Ascending aorta (tissue), 2 donors: ENCODE results near the gene IER3. TPM values are rescaled to one million over a fixed set of nuclear protein-coding genes. Genes with fewer than 3 reads are reported as not detected.

Experiments used
- DNase-seq, 2 donors: peaks; one replicate each; pipeline ENCODE4 v3.0.0-alpha.2; 2019; ENCODE audit warnings: low spot score in 2 of 2
- H3K27ac ChIP-seq, 2 donors: fragments of 200-600 bp; sonication (generic); one replicate each; pipeline ENCODE4 v1.5.1; 2016 to 2017; ENCODE audit warnings: mild to moderate bottlenecking in 1 of 2
- H3K27me3 ChIP-seq: fragments of 200-600 bp; sonication (generic); one replicate; pipeline ENCODE4 v1.5.1; 2017
- H3K36me3 ChIP-seq, 2 donors: fragments of 200-600 bp; sonication (generic); one replicate each; pipeline ENCODE4 v1.5.1; 2016
- H3K4me1 ChIP-seq, 2 donors: fragments of 200-600 bp; sonication (generic); one replicate each; pipeline ENCODE4 v1.5.1; 2016 to 2017; ENCODE audit warnings: mild to moderate bottlenecking in 1 of 2
- H3K4me3 ChIP-seq, 2 donors: fragments of 200-600 bp; sonication (generic); one replicate each; pipeline ENCODE4 v1.5.1; 2016 to 2017; ENCODE audit warnings: mild to moderate bottlenecking in 1 of 2
- H3K9me3 ChIP-seq, 2 donors: fragments of 200-600 bp; sonication (generic); one replicate each; pipeline ENCODE4 v1.5.1; 2016
- intact Hi-C: fragments of 100-400 bp; cut with DNase I; formaldehyde crosslinking; loops from one replicate; pipeline ENCODE4 v1.15.1; 2023
- total RNA-seq: library from RNA; depleted of rRNA; stranded (reverse); fragments of >200 nt; gene quantifications from one replicate; pipeline ENCODE4 v1.1.0, GENCODE V29; 2016
- TF ChIP-seq, protein P1 (sequence below), 3 experiments: fragments of 200-600 bp in 2 of 3; fragments of 450-650 bp in 1 of 3; sonication (generic) in 2 of 3; IDR thresholded peaks; one replicate each; pipeline ENCODE4 v1.5.1; 2016 to 2019; ENCODE audit warnings: antibody characterized with exemption in 3 of 3, mild to moderate bottlenecking in 1 of 3, moderate library complexity in 1 of 3

IER3 gene
- total RNA-seq, 1 donor from 2014 or later = 51.9 TPM

DNA sequence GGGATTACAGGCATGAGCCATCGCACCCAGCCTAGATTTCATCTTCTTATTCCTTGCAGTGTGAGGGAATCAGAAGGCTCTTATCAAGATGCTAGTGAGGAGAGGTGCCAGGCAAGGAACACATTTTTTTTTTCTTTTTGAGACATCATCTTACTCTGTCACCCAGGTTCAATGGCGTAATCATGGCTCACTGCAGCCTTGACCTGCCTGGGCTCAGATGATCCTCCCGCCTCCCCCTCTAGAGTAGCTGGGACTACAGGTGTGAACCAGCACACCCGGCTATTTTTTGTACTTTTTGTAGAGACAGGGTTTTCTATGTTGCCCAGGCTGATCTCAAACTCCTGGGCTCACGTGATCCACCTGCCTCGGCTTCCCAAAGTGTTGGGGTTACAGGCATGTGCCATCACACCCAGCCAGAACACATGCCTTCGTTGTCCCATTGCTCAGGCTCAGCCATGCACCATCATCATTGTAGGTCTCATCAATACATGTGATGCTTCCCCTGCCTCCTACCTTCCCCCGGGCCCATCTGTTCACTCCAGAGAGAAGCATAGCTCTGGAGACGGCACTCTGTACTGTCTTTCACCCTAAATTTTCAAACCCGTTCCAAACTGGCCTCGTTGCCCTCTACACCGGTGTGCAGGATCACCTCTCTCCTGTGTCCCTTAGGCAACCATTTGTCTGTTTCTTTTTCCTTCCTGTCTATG, 12.0 kb downstream of the IER3 start:
- Histone ChIP-seq H3K4me3 (no peak overlapping the region), H3K27ac (no peak overlapping the region), H3K4me1 (peaks cover 0 to 11% of the 10 kb centered on the region in 2 donors), H3K9me3 (no peaks in the 10 kb centered on the region), H3K36me3 (peaks cover 82 to 99% of the 10 kb centered on the region in 2 donors), H3K27me3 (no peaks in the 10 kb centered on the region)
- DNase-seq = no peak
- TF ChIP-seq, protein P1, sequence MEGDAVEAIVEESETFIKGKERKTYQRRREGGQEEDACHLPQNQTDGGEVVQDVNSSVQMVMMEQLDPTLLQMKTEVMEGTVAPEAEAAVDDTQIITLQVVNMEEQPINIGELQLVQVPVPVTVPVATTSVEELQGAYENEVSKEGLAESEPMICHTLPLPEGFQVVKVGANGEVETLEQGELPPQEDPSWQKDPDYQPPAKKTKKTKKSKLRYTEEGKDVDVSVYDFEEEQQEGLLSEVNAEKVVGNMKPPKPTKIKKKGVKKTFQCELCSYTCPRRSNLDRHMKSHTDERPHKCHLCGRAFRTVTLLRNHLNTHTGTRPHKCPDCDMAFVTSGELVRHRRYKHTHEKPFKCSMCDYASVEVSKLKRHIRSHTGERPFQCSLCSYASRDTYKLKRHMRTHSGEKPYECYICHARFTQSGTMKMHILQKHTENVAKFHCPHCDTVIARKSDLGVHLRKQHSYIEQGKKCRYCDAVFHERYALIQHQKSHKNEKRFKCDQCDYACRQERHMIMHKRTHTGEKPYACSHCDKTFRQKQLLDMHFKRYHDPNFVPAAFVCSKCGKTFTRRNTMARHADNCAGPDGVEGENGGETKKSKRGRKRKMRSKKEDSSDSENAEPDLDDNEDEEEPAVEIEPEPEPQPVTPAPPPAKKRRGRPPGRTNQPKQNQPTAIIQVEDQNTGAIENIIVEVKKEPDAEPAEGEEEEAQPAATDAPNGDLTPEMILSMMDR (IDR thresholded peaks at IDR 0.05) = no peak
- intact Hi-C loops = no loop called here

DNA sequence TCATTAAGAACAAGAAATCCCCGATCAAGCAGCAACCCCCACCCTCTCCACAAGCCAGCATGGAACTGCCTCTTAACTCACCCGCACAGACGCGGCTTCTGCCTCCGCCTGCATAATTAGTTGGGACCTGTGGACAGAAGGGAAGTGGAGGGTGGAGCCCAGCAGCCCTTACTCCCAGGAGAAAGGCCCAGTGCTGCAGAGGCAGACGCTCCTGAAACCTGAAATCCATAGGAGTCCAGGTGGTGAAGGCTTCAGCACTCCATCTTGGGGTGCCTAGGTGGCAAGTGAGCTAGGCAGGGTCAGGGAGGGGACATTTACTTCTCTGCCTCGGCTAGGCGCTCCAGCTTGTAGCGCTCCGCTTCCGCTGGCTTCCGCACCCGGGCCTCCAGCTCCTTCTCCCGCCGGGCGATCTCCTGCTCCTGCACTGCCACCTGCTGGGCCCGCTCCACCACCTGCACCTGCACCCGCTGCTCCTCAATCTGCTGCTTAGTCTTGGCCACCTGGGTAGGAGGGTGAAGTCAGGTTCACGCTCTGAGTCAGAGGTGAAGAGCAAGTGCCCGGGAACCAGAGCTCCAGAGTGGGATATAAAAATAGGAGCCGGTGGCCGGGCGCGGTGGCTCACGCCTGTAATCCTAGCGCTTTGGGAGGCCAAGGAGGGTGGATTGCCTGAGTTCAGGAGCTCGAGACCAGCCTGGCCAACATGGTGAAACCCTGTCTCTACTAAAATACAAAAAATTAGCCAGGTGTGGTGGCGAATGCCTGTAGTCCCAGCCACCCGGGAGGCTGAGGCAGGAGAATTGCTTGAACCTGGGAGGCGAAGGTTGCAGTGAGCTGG, 13.5 kb downstream of the IER3 start:
- Histone ChIP-seq H3K9me3 (no peaks in the 10 kb centered on the region), H3K27me3 (no peaks in the 10 kb centered on the region), H3K27ac (peak overlapping the region; percentile 52 to 61), H3K4me1 (peaks cover 0 to 8% of the 10 kb centered on the region in 2 donors), H3K4me3 (no peak overlapping the region), H3K36me3 (peaks cover 76 to 97% of the 10 kb centered on the region in 2 donors)
- DNase-seq = peak in 1 of 2 donors; percentile 74
- intact Hi-C loops = no loop called here
- TF ChIP-seq, protein P1 (IDR thresholded peaks at IDR 0.05) = peak; percentile 40 to 48 (median 43)

DNA sequence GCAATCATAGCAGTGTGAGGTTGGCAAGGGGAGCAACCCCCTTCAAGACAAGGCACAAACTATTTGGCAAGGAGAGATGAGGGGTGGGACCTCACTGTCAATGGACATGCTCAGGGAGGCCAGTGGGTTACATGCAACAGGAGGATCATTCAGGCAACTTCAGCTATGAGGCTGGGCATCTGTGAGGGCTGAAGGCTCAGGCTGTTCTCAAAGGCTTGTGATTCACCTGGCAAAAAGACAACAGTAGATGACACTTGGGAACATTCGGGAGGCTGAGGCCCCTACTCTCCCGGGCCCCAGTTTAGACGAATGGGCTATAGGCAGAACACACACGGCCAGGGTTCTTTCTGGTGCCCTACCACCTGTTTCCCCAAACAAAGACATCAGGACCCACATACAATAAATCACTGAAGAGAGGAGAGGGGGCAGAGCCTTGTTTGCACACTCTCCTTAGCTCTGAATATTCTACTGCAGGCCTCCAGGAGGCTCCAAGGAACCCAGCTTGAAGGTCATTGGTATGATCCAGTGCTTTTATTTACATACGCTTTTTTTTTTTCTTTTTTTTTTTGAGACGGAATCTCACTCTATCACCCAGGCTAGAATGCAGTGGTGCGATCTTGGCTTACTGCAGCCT, 16.3 kb downstream of the IER3 start:
- peaks cover 0 to 34% of the 10 kb centered on the region in 2 donors for H3K4me1 ChIP-seq
- H3K9me3 ChIP-seq = no peaks in the 10 kb centered on the region
- no peak for DNase-seq
- peaks cover 70 to 98% of the 10 kb centered on the region in 2 donors for H3K36me3 ChIP-seq
- TF ChIP-seq, protein P1 (IDR thresholded peaks at IDR 0.05) = peak in 1 of 3 experiments; percentile 19
- H3K4me3 ChIP-seq = no peak overlapping the region
- intact Hi-C loops = loop anchor here (10.0 kb wide), 1 partner anchor 243 kb away; the partner anchor contains the start of gene HLA-E
- H3K27me3 ChIP-seq = no peaks in the 10 kb centered on the region
- peak overlapping the region; percentile 10 to 37 for H3K27ac ChIP-seq

DNA sequence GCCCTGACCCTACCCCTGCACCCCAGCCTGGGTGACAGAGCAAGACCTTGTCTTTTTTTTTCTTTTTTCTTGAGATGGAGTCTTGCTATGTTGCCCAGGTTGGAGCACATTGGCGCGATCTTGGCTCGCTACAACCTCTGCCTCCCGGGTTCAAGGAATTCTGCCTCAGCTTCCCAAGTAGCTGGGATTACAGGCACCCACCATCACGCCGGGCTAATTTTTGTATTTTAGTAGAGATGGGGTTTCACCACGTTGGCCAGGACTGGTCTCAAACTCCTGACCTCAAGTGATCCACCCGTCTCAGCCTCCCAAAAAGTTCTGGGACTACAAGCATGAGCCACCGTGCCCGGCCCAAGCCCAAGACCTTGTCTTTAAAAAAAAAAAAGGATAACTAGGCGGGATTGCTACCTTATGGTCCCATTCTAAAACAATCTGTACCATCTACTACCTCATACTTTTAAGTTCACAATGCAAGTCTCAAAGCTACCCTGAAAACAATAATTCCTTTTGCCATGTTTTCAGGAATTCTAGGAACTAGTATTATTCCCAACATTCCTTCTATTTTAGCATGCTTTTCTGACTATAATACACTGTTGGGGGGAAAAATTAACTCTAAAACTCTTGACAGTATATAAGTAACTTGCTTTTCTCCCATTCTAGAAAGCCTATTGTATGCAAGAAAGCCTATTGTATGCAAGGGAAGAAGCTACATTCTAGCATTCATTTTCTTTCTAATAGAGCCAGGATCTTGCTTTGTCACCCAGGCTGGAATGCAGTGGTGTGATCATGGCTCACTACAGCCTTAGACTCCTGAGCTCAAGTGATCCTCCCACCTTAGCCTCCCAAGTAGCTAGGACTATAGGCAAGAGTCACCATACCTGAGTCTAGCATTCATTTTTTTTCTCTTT, 17.6 kb downstream of the IER3 start:
- Histone ChIP-seq H3K9me3 (no peaks in the 10 kb centered on the region), H3K4me3 (no peak overlapping the region), H3K36me3 (peaks cover 61 to 93% of the 10 kb centered on the region in 2 donors), H3K4me1 (peaks cover 0 to 41% of the 10 kb centered on the region in 2 donors), H3K27me3 (no peaks in the 10 kb centered on the region), H3K27ac (peak overlapping the region; percentile 46 to 50)
- no peak for DNase-seq
- TF ChIP-seq, protein P1 (IDR thresholded peaks at IDR 0.05) = no peak
- intact Hi-C loops = loop anchor here (10.0 kb wide), 1 partner anchor 242 kb away; the partner anchor contains the start of gene HLA-E
